AG04450 (cell line): Measurements from ENCODE around the gene EXOC4. TPM values are rescaled to one million over a fixed set of nuclear protein-coding genes. Genes with fewer than 3 reads are reported as not detected.
"Not testable (repeated sequence)": the region's sequence is repeated elsewhere in the genome, so short reads cannot be mapped to it uniquely, and the experiment has no call there.

ENCODE experiments used
- CTCF ChIA-PET: fragments of 300-600, 350-600 bp; formaldehyde crosslinking; extraction: SDS; loops from one replicate; lab custom pipeline; 2022; ENCODE audit warnings: antibody characterized with exemption, inconsistent platforms; lab: Charles Lee
- POLR2A ChIA-PET: fragments of 350-600 bp; formaldehyde crosslinking; extraction: SDS; loops from one replicate; lab custom pipeline; 2021; ENCODE audit warnings: antibody characterized with exemption, inconsistent platforms; lab: Yijun Ruan, JAX
- DNase-seq: peaks from one replicate; pipeline ENCODE4 v3.0.0-alpha.2; 2011; ENCODE audit warnings: low read depth, low spot score
- H3K27ac ChIP-seq: one replicate; pipeline ENCODE4 v1.5.1; 2012; ENCODE audit warnings: low read depth, low read length, control low read depth
- H3K27me3 ChIP-seq: one replicate; pipeline ENCODE4 v1.6.0; 2012; ENCODE audit warnings: low read length; ENCODE audit not compliant: control insufficient read depth, insufficient read depth
- H3K4me3 ChIP-seq: 2 replicates; pipeline ENCODE4 v1.5.1; 2011; ENCODE audit warnings: mild to moderate bottlenecking, low read depth, low read length, control low read depth
- H3K9me3 ChIP-seq: 2 replicates; pipeline ENCODE4 v1.5.1; 2012; ENCODE audit warnings: low read length; ENCODE audit not compliant: control insufficient read depth, insufficient read depth
- polyA plus RNA-seq: library from polyadenylated mRNA; depleted of rRNA; stranded (reverse); fragments of >200 nt; gene quantifications from 2 replicates; pipeline ENCODE4 v1.2.3, GENCODE V29; 2011
- TF ChIP-seq, protein P1 (sequence below): IDR thresholded peaks from 2 replicates; pipeline ENCODE4 v1.5.1; 2011; ENCODE audit warnings: low read depth, low read length, control low read depth, inconsistent platforms

EXOC4 gene
- polyA plus RNA-seq, 1 experiment, result 73.5 TPM

DNA sequence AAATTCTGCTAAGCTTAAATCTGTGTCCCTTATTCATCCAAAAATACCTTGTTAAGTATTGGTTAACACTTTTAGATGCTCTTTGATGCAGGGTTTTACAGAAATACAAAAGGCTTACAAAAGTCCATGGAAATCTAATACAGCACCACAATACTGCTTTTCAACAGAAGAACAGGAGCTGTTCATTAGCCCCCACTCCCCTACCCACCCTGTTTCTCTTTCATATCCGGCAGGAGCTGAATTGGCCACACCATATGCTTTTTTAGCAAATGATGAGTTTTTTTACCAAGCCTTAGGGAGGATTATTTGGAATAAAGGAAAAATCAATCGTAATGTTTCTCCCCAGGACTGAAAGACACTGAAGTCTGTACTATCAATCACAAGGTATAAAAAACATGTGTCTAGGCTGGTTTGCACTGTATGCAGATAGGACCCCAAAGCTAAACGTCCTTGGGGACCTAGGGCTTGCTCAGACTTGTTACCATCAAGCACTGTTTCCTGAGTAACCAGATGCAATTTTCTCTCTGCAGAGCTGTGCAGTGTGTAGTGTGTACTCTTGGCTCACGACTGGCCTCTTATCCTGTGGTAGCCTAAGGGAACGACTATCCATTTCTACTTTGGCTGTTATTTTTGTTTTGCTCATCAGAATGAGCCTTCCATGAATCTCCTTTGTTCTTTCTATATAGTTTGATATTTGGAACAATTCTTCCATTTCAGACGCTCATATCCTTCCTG lies 731.0 kb downstream of the EXOC4 start:
- POLR2A ChIA-PET, result no interaction called here
- CTCF ChIA-PET, result interaction anchor here (1.2 kb wide), 1 partner anchor 437 kb away, joined by 3 read pairs; no protein-coding TSS in a partner anchor
- no peak for DNase-seq
- no peak overlapping the region for H3K27ac ChIP-seq
- H3K4me3 ChIP-seq, result no peak overlapping the region
- H3K27me3 ChIP-seq, result no peaks in the 10 kb centered on the region
- no peaks in the 10 kb centered on the region for H3K9me3 ChIP-seq
- TF ChIP-seq, protein P1, sequence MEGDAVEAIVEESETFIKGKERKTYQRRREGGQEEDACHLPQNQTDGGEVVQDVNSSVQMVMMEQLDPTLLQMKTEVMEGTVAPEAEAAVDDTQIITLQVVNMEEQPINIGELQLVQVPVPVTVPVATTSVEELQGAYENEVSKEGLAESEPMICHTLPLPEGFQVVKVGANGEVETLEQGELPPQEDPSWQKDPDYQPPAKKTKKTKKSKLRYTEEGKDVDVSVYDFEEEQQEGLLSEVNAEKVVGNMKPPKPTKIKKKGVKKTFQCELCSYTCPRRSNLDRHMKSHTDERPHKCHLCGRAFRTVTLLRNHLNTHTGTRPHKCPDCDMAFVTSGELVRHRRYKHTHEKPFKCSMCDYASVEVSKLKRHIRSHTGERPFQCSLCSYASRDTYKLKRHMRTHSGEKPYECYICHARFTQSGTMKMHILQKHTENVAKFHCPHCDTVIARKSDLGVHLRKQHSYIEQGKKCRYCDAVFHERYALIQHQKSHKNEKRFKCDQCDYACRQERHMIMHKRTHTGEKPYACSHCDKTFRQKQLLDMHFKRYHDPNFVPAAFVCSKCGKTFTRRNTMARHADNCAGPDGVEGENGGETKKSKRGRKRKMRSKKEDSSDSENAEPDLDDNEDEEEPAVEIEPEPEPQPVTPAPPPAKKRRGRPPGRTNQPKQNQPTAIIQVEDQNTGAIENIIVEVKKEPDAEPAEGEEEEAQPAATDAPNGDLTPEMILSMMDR, result no peak

DNA sequence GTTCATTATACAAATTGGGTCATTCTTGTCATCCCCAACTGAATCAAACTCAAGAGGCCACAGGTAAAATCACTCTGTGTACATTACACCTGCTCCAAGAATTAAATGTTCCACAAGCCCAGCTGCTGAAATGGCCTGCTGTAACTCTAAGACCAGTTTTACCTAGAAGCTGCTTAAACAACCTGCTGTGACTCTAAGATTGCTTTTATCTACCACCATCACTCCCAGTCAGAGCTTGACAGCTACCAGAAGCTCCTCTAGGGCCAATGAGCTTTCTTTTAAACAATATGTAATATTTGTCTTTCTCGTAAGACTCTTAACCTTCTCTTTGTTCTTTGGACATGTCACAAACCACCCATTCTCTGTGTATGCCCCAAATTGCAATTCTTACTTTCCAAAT lies 732.4 kb downstream of the EXOC4 start:
- POLR2A ChIA-PET, result no interaction called here
- no peaks in the 10 kb centered on the region for H3K27me3 ChIP-seq
- H3K27ac ChIP-seq, result no peak overlapping the region
- CTCF ChIA-PET, result no interaction called here
- DNase-seq, result no peak
- H3K4me3 ChIP-seq, result no peak overlapping the region
- TF ChIP-seq, protein P1, result no peak
- no peaks in the 10 kb centered on the region for H3K9me3 ChIP-seq

- POLR2A ChIA-PET, result no interaction called here
- CTCF ChIA-PET, result no interaction called here
- H3K9me3 ChIP-seq, result no peaks in the 10 kb centered on the region
- no peaks in the 10 kb centered on the region for H3K27me3 ChIP-seq
- no peak overlapping the region for H3K27ac ChIP-seq
- TF ChIP-seq, protein P1, result no peak
- no peak overlapping the region for H3K4me3 ChIP-seq
- DNase-seq, result no peak
These were observed 734.7 kb downstream of the EXOC4 start for GRCh38 chr7:133987582-133987981.

- DNase-seq, result no peak
- Histone ChIP-seq H3K27ac (no peak overlapping the region), H3K4me3 (no peak overlapping the region), H3K9me3 (no peaks in the 10 kb centered on the region), H3K27me3 (no peaks in the 10 kb centered on the region)
- TF ChIP-seq, protein P1, result no peak
- CTCF ChIA-PET, result no interaction called here
- POLR2A ChIA-PET, result no interaction called here
These were observed 740.7 kb downstream of the EXOC4 start for GRCh38 chr7:133993547-133993946.

GRCh38 chr7:133994100-133994499 lies 741.2 kb downstream of the EXOC4 start:
- H3K4me3 ChIP-seq, CTCF ChIA-PET, DNase-seq, H3K9me3 ChIP-seq, H3K27ac ChIP-seq, POLR2A ChIA-PET, H3K27me3 ChIP-seq: not testable (repeated sequence)
